Trophoblast cell (in vitro differentiated cells and primary cell): Measurements from ENCODE around the gene BRF1.

Experiments
- DNase-seq, 2 donors: peaks; one replicate each; pipeline ENCODE4 v3.0.0-alpha.2; 2016
- H2AFZ ChIP-seq: 2 replicates; pipeline ENCODE4 v1.6.1; 2013; ENCODE audit warnings: low read length, moderate library complexity, mild to moderate bottlenecking; ENCODE audit not compliant: insufficient read depth, poor library complexity
- H2AK5ac ChIP-seq: 2 replicates; pipeline ENCODE4 v1.6.1; 2013; ENCODE audit warnings: mild to moderate bottlenecking, low read length
- H2BK120ac ChIP-seq: 2 replicates; pipeline ENCODE4 v1.6.1; 2013; ENCODE audit warnings: low read length, mild to moderate bottlenecking, moderate library complexity; ENCODE audit not compliant: insufficient read depth, poor library complexity
- H2BK12ac ChIP-seq: 2 replicates; pipeline ENCODE4 v1.6.1; 2013; ENCODE audit warnings: mild to moderate bottlenecking, low read length, moderate library complexity
- H2BK5ac ChIP-seq: 2 replicates; pipeline ENCODE4 v1.6.1; 2013; ENCODE audit warnings: low read length, low read depth, moderate library complexity, mild to moderate bottlenecking; ENCODE audit not compliant: poor library complexity
- H3K14ac ChIP-seq: 2 replicates; pipeline ENCODE4 v1.6.1; 2013; ENCODE audit warnings: mild to moderate bottlenecking, low read length
- H3K18ac ChIP-seq: 2 replicates; pipeline ENCODE4 v1.6.1; 2013; ENCODE audit warnings: mild to moderate bottlenecking, low read length
- H3K23ac ChIP-seq: 2 replicates; pipeline ENCODE4 v1.6.1; 2013; ENCODE audit warnings: low read length
- H3K27ac ChIP-seq: 2 replicates; pipeline ENCODE4 v1.5.1; 2013; ENCODE audit warnings: low read depth, mild to moderate bottlenecking, inconsistent platforms, low read length, moderate library complexity
- H3K27me3 ChIP-seq: 2 replicates; pipeline ENCODE4 v1.6.1; 2013; ENCODE audit warnings: inconsistent platforms, mild to moderate bottlenecking, low read length, moderate library complexity; ENCODE audit not compliant: insufficient read depth
- H3K36me3 ChIP-seq, 2 experiments: 1 replicate in 1 of 2; 2 replicates in 1 of 2; pipeline ENCODE4 v1.6.1; 2013; ENCODE audit warnings: low read length in 2 of 2, mild to moderate bottlenecking in 2 of 2, moderate library complexity in 1 of 2; ENCODE audit not compliant: insufficient read depth in 2 of 2, control insufficient read depth in 1 of 2
- H3K4ac ChIP-seq: 2 replicates; pipeline ENCODE4 v1.6.1; 2013; ENCODE audit warnings: low read depth, mild to moderate bottlenecking, low read length, moderate library complexity
- H3K4me1 ChIP-seq, 2 experiments: 1 replicate in 1 of 2; 2 replicates in 1 of 2; pipeline ENCODE4 v1.6.1; 2013; ENCODE audit warnings: low read length in 2 of 2, mild to moderate bottlenecking in 2 of 2, moderate library complexity in 1 of 2; ENCODE audit not compliant: insufficient read depth in 2 of 2, control insufficient read depth in 1 of 2
- H3K4me2 ChIP-seq: 2 replicates; pipeline ENCODE4 v1.6.1; 2013; ENCODE audit warnings: inconsistent platforms, mild to moderate bottlenecking, low read length, moderate library complexity
- H3K4me3 ChIP-seq: 2 replicates; pipeline ENCODE4 v1.5.1; 2013; ENCODE audit warnings: mild to moderate bottlenecking, low read depth, low read length, inconsistent platforms
- H3K79me1 ChIP-seq: one replicate; pipeline ENCODE4 v1.6.1; 2013; ENCODE audit warnings: low read length
- H3K79me2 ChIP-seq: 2 replicates; pipeline ENCODE4 v1.6.1; 2013; ENCODE audit warnings: low read length, mild to moderate bottlenecking; ENCODE audit not compliant: control insufficient read depth, insufficient read depth, poor library complexity
- H3K9ac ChIP-seq: 2 replicates; pipeline ENCODE4 v1.6.1; 2013; ENCODE audit warnings: mild to moderate bottlenecking, low read length
- H3K9me3 ChIP-seq: 2 replicates; pipeline ENCODE4 v1.6.1; 2013; ENCODE audit warnings: low read depth, mild to moderate bottlenecking, control low read depth, inconsistent platforms, low read length; ENCODE audit not compliant: insufficient read depth
- H4K12ac ChIP-seq: 2 replicates; pipeline ENCODE4 v1.6.1; 2013; ENCODE audit warnings: low read depth, mild to moderate bottlenecking, low read length, moderate library complexity
- H4K8ac ChIP-seq: 2 replicates; pipeline ENCODE4 v1.6.1; 2013; ENCODE audit warnings: low read depth, mild to moderate bottlenecking, low read length, moderate library complexity
- H4K91ac ChIP-seq: one replicate; pipeline ENCODE4 v1.6.1; 2013; ENCODE audit warnings: low read depth, mild to moderate bottlenecking, low read length, moderate library complexity
- WGBS: extraction: QIAGEN DNeasy Blood & Tissue Kit; methylation state at CpG from one replicate; pipeline ENCODE4 v1.1.7; 2013; ENCODE audit warnings: missing lambda C conversion rate; ENCODE audit not compliant: insufficient read length, insufficient coverage; ENCODE audit errors: extremely low coverage; 5-methylcytosine and 5-hydroxymethylcytosine counted together

BRF1 gene

DNA sequence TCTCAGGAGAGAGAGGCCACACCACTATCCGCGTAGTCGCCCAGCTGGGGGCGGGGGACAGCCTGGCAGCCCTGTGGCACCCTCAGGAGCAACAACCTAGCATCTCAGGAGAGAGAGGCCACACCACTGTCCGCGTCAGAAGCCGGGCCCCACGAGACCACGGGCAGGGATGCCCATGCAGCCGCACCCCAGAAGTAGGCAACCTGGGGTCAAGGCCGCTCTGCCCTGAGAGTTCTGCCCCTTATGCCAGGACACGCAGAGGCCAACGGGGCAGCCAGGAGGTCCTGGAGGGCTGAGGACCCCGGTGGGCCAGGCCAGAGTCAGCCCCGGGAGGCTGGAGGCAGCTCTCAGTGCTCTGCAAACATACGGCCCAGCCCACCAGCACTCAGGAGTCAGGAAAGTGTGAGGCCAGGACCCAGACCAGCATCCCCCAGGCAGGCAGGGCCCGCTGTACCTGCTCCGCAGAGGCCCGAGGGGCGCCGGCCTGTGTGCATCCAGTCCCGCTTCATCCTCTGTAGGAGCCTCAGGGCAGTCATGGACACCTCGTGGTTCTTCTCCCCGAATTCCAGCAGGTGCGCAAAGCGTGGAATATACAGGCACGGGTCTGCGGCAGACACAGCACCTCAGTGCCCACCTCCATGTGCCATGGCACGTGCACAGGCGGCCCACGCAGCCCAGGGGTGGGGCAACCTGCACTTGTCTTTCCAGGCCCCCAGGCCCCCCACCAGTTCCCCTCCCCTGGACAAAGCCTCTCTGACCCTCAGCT, 59.8 kb downstream of the BRF1 start:
- Histone ChIP-seq H3K27ac (no peak overlapping the region), H2BK12ac (no peak overlapping the region), H3K4ac (no peak overlapping the region), H3K9me3 (no peaks in the 10 kb centered on the region), H2AFZ (no peak overlapping the region), H3K14ac (no peak overlapping the region), H3K27me3 (no peaks in the 10 kb centered on the region), H4K91ac (no peak overlapping the region), H2AK5ac (no peak overlapping the region), H4K12ac (no peak overlapping the region), H3K9ac (no peak overlapping the region), H2BK120ac (no peak overlapping the region), H3K23ac (no peak overlapping the region), H3K4me2 (no peak overlapping the region), H3K4me1 (no peaks in the 10 kb centered on the region), H3K36me3 (peaks cover 12 to 13% of the 10 kb centered on the region in 2 experiments), H4K8ac (no peak overlapping the region), H3K79me2 (peaks cover 2% of the 10 kb centered on the region), H2BK5ac (no peak overlapping the region), H3K18ac (no peak overlapping the region), H3K79me1 (no peaks in the 10 kb centered on the region), H3K4me3 (no peak overlapping the region)
- DNase-seq: no peak
- WGBS: no CpG with 5 or more reads among the region's 31 CpGs

- no peak overlapping the region for H4K8ac ChIP-seq
- peaks cover 10% of the 10 kb centered on the region in 2 experiments for H3K36me3 ChIP-seq
- H4K12ac ChIP-seq: no peak overlapping the region
- DNase-seq: no peak
- H3K9me3 ChIP-seq: peaks cover 2% of the 10 kb centered on the region
- no peaks in the 10 kb centered on the region for H3K79me2 ChIP-seq
- no peak overlapping the region for H3K4ac ChIP-seq
- no peak overlapping the region for H3K4me2 ChIP-seq
- no peak overlapping the region for H2BK5ac ChIP-seq
- H3K27ac ChIP-seq: no peak overlapping the region
- no peaks in the 10 kb centered on the region for H3K27me3 ChIP-seq
- no peak overlapping the region for H4K91ac ChIP-seq
- no peak overlapping the region for H3K23ac ChIP-seq
- H2BK12ac ChIP-seq: no peak overlapping the region
- no peak overlapping the region for H3K9ac ChIP-seq
- H3K14ac ChIP-seq: no peak overlapping the region
- H2AFZ ChIP-seq: no peak overlapping the region
- H2AK5ac ChIP-seq: no peak overlapping the region
- no peaks in the 10 kb centered on the region for H3K79me1 ChIP-seq
- H3K4me1 ChIP-seq: no peaks in the 10 kb centered on the region
- H2BK120ac ChIP-seq: no peak overlapping the region
- WGBS: no CpG with 5 or more reads among the region's 18 CpGs
- H3K18ac ChIP-seq: no peak overlapping the region
- H3K4me3 ChIP-seq: no peak overlapping the region
Measured at GRCh38 chr14:105229099-105229655, 71.6 kb downstream of the BRF1 start.

GRCh38 chr14:105228562-105228961, 72.2 kb downstream of the BRF1 start:
- Histone ChIP-seq H3K79me1 (no peaks in the 10 kb centered on the region), H3K18ac (no peak overlapping the region), H3K4me3 (no peak overlapping the region), H2BK12ac (no peak overlapping the region), H2AK5ac (no peak overlapping the region), H3K9ac (no peak overlapping the region), H3K4ac (no peak overlapping the region), H4K12ac (no peak overlapping the region), H3K36me3 (peaks cover 10% of the 10 kb centered on the region in 2 experiments), H3K27me3 (no peaks in the 10 kb centered on the region), H4K91ac (no peak overlapping the region), H3K4me2 (no peak overlapping the region), H3K14ac (no peak overlapping the region), H3K79me2 (no peaks in the 10 kb centered on the region), H4K8ac (no peak overlapping the region), H2BK120ac (no peak overlapping the region), H2BK5ac (no peak overlapping the region), H3K23ac (no peak overlapping the region), H3K4me1 (no peaks in the 10 kb centered on the region), H3K27ac (no peak overlapping the region), H2AFZ (no peak overlapping the region), H3K9me3 (peaks cover 2% of the 10 kb centered on the region)
- no peak for DNase-seq
- WGBS: no CpG with 5 or more reads among the region's 17 CpGs

GRCh38 chr14:105227346-105227745, 73.5 kb downstream of the BRF1 start:
- Histone ChIP-seq H3K23ac (no peak overlapping the region), H3K14ac (no peak overlapping the region), H3K36me3 (peaks cover 13 to 14% of the 10 kb centered on the region in 2 experiments), H3K9me3 (peaks cover 4% of the 10 kb centered on the region), H2BK120ac (no peak overlapping the region), H3K4ac (no peak overlapping the region), H4K91ac (no peak overlapping the region), H3K4me3 (no peak overlapping the region), H2AK5ac (no peak overlapping the region), H3K9ac (no peak overlapping the region), H3K18ac (no peak overlapping the region), H3K4me1 (no peaks in the 10 kb centered on the region), H2BK5ac (no peak overlapping the region), H3K79me2 (no peaks in the 10 kb centered on the region), H4K8ac (no peak overlapping the region), H3K27me3 (no peaks in the 10 kb centered on the region), H2AFZ (no peak overlapping the region), H4K12ac (no peak overlapping the region), H3K79me1 (no peaks in the 10 kb centered on the region), H2BK12ac (no peak overlapping the region), H3K27ac (no peak overlapping the region), H3K4me2 (no peak overlapping the region)
- DNase-seq: no peak
- WGBS: no CpG with 5 or more reads among the region's 14 CpGs
